NCI-H1436 treated with DMSO at 0.1 percent for 48 hours (cell line): ENCODE results near the gene MAPK1.
"Not testable (repeated sequence)": the region's sequence is repeated elsewhere in the genome, so short reads cannot be mapped to it uniquely, and the experiment has no call there.

Experiments
- DNase-seq: peaks from one replicate; lab custom pipeline; 2025; lab: John Stamatoyannopoulos, UW

Gene MAPK1

GRCh38 chr22:21754523-21754922 is 112.9 kb downstream of the MAPK1 start:
- DNase-seq, result no peak

- DNase-seq, result no peak
Observed at GRCh38 chr22:21753374-21754111, 113.9 kb downstream of the MAPK1 start.

- no peak for DNase-seq
Observed at GRCh38 chr22:21752276-21752675, 115.2 kb downstream of the MAPK1 start.

GRCh38 chr22:21745948-21746347 is 121.5 kb downstream of the MAPK1 start:
- no peak for DNase-seq

GRCh38 chr22:21744917-21745316 is 122.5 kb downstream of the MAPK1 start:
- DNase-seq, result not testable (repeated sequence)

GRCh38 chr22:21741790-21742189 is 125.7 kb downstream of the MAPK1 start:
- DNase-seq, result no peak

- no peak for DNase-seq
Observed at GRCh38 chr22:21741059-21741458, 126.4 kb downstream of the MAPK1 start.

- DNase-seq, result no peak
Observed at GRCh38 chr22:21739828-21740377, 127.5 kb downstream of the MAPK1 start.

- no peak for DNase-seq
Observed at GRCh38 chr22:21738966-21739365, 128.5 kb downstream of the MAPK1 start.

- DNase-seq, result no peak
Observed at GRCh38 chr22:21738081-21738480, 129.4 kb downstream of the MAPK1 start.

- DNase-seq, result no peak
Observed at GRCh38 chr22:21736948-21737347, 130.5 kb downstream of the MAPK1 start.

- no peak for DNase-seq
Observed at GRCh38 chr22:21736084-21736642, 131.3 kb downstream of the MAPK1 start.

GRCh38 chr22:21735200-21736083 is 132.0 kb downstream of the MAPK1 start, which contains the start of gene YPEL1:
Gene YPEL1 (minus strand): TSS chr22:21735794. CDS start chr22:21710744, 25,050 bp downstream.
- peak; percentile 66 for DNase-seq

GRCh38 chr22:21734540-21735199 is 132.8 kb downstream of the MAPK1 start:
- DNase-seq, result no peak

GRCh38 chr22:21731503-21731902 is 135.9 kb downstream of the MAPK1 start:
- no peak for DNase-seq

GRCh38 chr22:21730535-21731308 is 136.7 kb downstream of the MAPK1 start:
- DNase-seq, result no peak

GRCh38 chr22:21729184-21729583 is 138.3 kb downstream of the MAPK1 start:
- not testable (repeated sequence) for DNase-seq

- DNase-seq, result no peak
Observed at GRCh38 chr22:21728270-21728669, 139.2 kb downstream of the MAPK1 start.

- no peak for DNase-seq
Observed at GRCh38 chr22:21727768-21728167, 139.7 kb downstream of the MAPK1 start.

- no peak for DNase-seq
Observed at GRCh38 chr22:21727159-21727558, 140.3 kb downstream of the MAPK1 start.

GRCh38 chr22:21726650-21727049 is 140.8 kb downstream of the MAPK1 start:
- DNase-seq, result no peak
